ENCODE data around the gene ATAD3C.
A peak's percentile ranks its signal among the peaks of the same experiment; 100 is the strongest.

- TF ChIP-seq, protein P1, sequence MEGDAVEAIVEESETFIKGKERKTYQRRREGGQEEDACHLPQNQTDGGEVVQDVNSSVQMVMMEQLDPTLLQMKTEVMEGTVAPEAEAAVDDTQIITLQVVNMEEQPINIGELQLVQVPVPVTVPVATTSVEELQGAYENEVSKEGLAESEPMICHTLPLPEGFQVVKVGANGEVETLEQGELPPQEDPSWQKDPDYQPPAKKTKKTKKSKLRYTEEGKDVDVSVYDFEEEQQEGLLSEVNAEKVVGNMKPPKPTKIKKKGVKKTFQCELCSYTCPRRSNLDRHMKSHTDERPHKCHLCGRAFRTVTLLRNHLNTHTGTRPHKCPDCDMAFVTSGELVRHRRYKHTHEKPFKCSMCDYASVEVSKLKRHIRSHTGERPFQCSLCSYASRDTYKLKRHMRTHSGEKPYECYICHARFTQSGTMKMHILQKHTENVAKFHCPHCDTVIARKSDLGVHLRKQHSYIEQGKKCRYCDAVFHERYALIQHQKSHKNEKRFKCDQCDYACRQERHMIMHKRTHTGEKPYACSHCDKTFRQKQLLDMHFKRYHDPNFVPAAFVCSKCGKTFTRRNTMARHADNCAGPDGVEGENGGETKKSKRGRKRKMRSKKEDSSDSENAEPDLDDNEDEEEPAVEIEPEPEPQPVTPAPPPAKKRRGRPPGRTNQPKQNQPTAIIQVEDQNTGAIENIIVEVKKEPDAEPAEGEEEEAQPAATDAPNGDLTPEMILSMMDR (IDR thresholded peaks at IDR 0.05), result peak in 1 of 6 experiments; percentile 15
- TF ChIP-seq POLR2A (IDR thresholded peaks at IDR 0.05) (no peak), EP300 (IDR thresholded peaks at IDR 0.05) (no peak)
Observed at GRCh38 chr1:1407636-1408318, 41.7 kb upstream of the ATAD3C start.

All from upper lobe of left lung (tissue), 4 donors.